Testis (tissue), 3 donors: Measurements from ENCODE around the gene PLPPR3. TPM values are rescaled to one million over a fixed set of nuclear protein-coding genes. Genes with fewer than 3 reads are reported as not detected.

Experiments used
- DNase-seq: peaks from one replicate; pipeline ENCODE4 v3.0.0-alpha.2; 2019
- H3K27ac ChIP-seq, 2 donors: fragments of 200-600 bp; sonication (generic); one replicate each; pipeline ENCODE4 v1.5.1; 2019
- H3K27me3 ChIP-seq: fragments of 200-600 bp; sonication (generic); one replicate; pipeline ENCODE4 v1.5.1; 2019
- H3K36me3 ChIP-seq: fragments of 200-600 bp; sonication (generic); one replicate; pipeline ENCODE4 v1.5.1; 2017; ENCODE audit warnings: low read depth; ENCODE audit errors: missing control alignments
- H3K4me1 ChIP-seq: fragments of 200-600 bp; sonication (generic); one replicate; pipeline ENCODE4 v1.5.1; 2019
- H3K4me3 ChIP-seq, 2 donors: fragments of 200-600 bp; sonication (generic); one replicate each; pipeline ENCODE4 v1.5.1; 2017 to 2019
- H3K9me3 ChIP-seq: fragments of 200-600 bp; sonication (generic); one replicate; pipeline ENCODE4 v1.5.1; 2017
- CTCF ChIP-seq, 3 experiments: fragments of 450-650 bp in 2 of 3; fragments of 200-600 bp in 1 of 3; sonication (generic) in 1 of 3; IDR thresholded peaks; one replicate each; pipeline ENCODE4 v1.5.1; 2016 to 2019; ENCODE audit warnings: antibody characterized with exemption in 3 of 3, mild to moderate bottlenecking in 2 of 3, moderate library complexity in 1 of 3
- POLR2A ChIP-seq: fragments of 450-650 bp; IDR thresholded peaks from one replicate; pipeline ENCODE4 v1.6.1; 2017; ENCODE audit warnings: antibody characterized with exemption, mild to moderate bottlenecking, moderate library complexity
- WGBS, 2 donors: methylation state at CpG; one replicate each; pipeline ENCODE4 v1.1.5; 2018; 5-methylcytosine and 5-hydroxymethylcytosine counted together
- intact Hi-C: fragments of 100-400 bp; cut with DNase I; formaldehyde crosslinking; loops from one replicate; pipeline ENCODE4 v1.15.1; 2023; ENCODE audit warnings: low total_unique reads
- polyA plus RNA-seq: library from polyadenylated mRNA; stranded (reverse); fragments of 350-450 nt; fragmentation: Illumina TruSeq; extraction: RNeasy Lipid Tissue Mini Kit (QIAGEN cat#74804); gene quantifications from one replicate; pipeline ENCODE4 v1.2.3, GENCODE V29; 2014; ENCODE audit warnings: low read depth, low replicate concordance; ENCODE audit not compliant: insufficient read depth
- total RNA-seq, 2 donors: library from RNA; depleted of rRNA; stranded (reverse); fragments of >200 nt; gene quantifications; one replicate each; pipeline ENCODE4 v1.2.3, GENCODE V29; 2016

The PLPPR3 gene
- total and polyA plus RNA-seq, 3 donors from 2014 or later: 2.7 to 20.1 (median 16.9) TPM

- peaks cover 59% of the 10 kb centered on the region for H3K4me1 ChIP-seq
- no peaks in the 10 kb centered on the region for H3K9me3 ChIP-seq
- H3K4me3 ChIP-seq: no peak overlapping the region
- TF ChIP-seq CTCF (IDR thresholded peaks at IDR 0.05) (no peak), POLR2A (no peak)
- intact Hi-C loops: no loop called here
- no peaks in the 10 kb centered on the region for H3K27me3 ChIP-seq
- H3K27ac ChIP-seq: no peak overlapping the region
- H3K36me3 ChIP-seq: no peaks in the 10 kb centered on the region
- DNase-seq: peak; percentile 72
- WGBS, 2 donors: 28 to 42% methylated on average over 11 to 23 of the region's 23 CpGs
Observed at GRCh38 chr19:801861-802497, 19.8 kb downstream of the PLPPR3 start.

- Histone ChIP-seq H3K27me3 (no peaks in the 10 kb centered on the region), H3K4me1 (peaks cover 56% of the 10 kb centered on the region), H3K4me3 (no peak overlapping the region), H3K27ac (peak overlapping the region in 1 of 2 donors; percentile 45), H3K36me3 (no peaks in the 10 kb centered on the region), H3K9me3 (no peaks in the 10 kb centered on the region)
- TF ChIP-seq POLR2A (no peak), CTCF (IDR thresholded peaks at IDR 0.05) (no peak)
- 36 to 47% methylated on average over 16 to 29 of the region's 29 CpGs for WGBS, 2 donors
- intact Hi-C loops: no loop called here
- DNase-seq: peak; percentile 92
Observed at GRCh38 chr19:801030-801860, 20.5 kb downstream of the PLPPR3 start.

- TF ChIP-seq POLR2A (no peak), CTCF (IDR thresholded peaks at IDR 0.05) (no peak)
- H3K9me3 ChIP-seq: no peaks in the 10 kb centered on the region
- peaks cover 62% of the 10 kb centered on the region for H3K4me1 ChIP-seq
- peak; percentile 68 for DNase-seq
- H3K27me3 ChIP-seq: no peaks in the 10 kb centered on the region
- peak overlapping the region; percentile 6 to 45 for H3K27ac ChIP-seq
- WGBS, 2 donors: 42 to 52% methylated on average over 16 to 17 of the region's 17 CpGs
- intact Hi-C loops: no loop called here
- no peaks in the 10 kb centered on the region for H3K36me3 ChIP-seq
- no peak overlapping the region for H3K4me3 ChIP-seq
Observed at GRCh38 chr19:800360-801029, 21.3 kb downstream of the PLPPR3 start.

- no peaks in the 10 kb centered on the region for H3K27me3 ChIP-seq
- intact Hi-C loops: no loop called here
- no peaks in the 10 kb centered on the region for H3K9me3 ChIP-seq
- WGBS, 2 donors: 7 to 12% methylated on average over 20 to 28 of the region's 28 CpGs
- H3K4me3 ChIP-seq: peak overlapping the region; percentile 96 to 100
- DNase-seq: no peak
- H3K27ac ChIP-seq: peak overlapping the region; percentile 72 to 99
- no peak for TF ChIP-seq CTCF (IDR thresholded peaks at IDR 0.05)
- TF ChIP-seq POLR2A: no peak
- H3K36me3 ChIP-seq: no peaks in the 10 kb centered on the region
- peaks cover 62% of the 10 kb centered on the region for H3K4me1 ChIP-seq
Observed at GRCh38 chr19:799076-799881, 22.5 kb downstream of the PLPPR3 start.
